OCI-LY1 (cell line): Measurements from ENCODE around the gene DNAH7.

ENCODE experiments used
- H2AFZ ChIP-seq: fragments of 200-600 bp; sonication (generic), shearing (Covaris generic); 2 replicates; pipeline ENCODE4 v1.6.0; 2014; ENCODE audit warnings: antibody characterized with exemption, mild to moderate bottlenecking, low read length
- H3F3A ChIP-seq: fragments of 200-600 bp; sonication (generic), shearing (Covaris generic); 2 replicates; pipeline ENCODE4 v1.6.0; 2014; ENCODE audit warnings: mild to moderate bottlenecking, antibody characterized with exemption, low read length, moderate library complexity; ENCODE audit not compliant: insufficient read depth
- H3K27ac ChIP-seq: fragments of 200-600 bp; sonication (generic); 2 replicates; pipeline ENCODE4 v1.5.1; 2014; ENCODE audit warnings: low read length, mixed run types, mild to moderate bottlenecking, low read depth; ENCODE audit not compliant: poor library complexity, severe bottlenecking
- H3K27me3 ChIP-seq: fragments of 200-600 bp; sonication (generic); 2 replicates; pipeline ENCODE4 v1.6.0; 2014; ENCODE audit warnings: antibody characterized with exemption, mild to moderate bottlenecking, low read length, moderate library complexity; ENCODE audit not compliant: insufficient read depth
- H3K36me3 ChIP-seq: fragments of 200-600 bp; sonication (generic); 2 replicates; pipeline ENCODE4 v1.6.1; 2014; ENCODE audit warnings: mild to moderate bottlenecking, antibody characterized with exemption, low read length, moderate library complexity, mixed read lengths; ENCODE audit not compliant: insufficient read depth
- H3K4me1 ChIP-seq: fragments of 200-600 bp; sonication (generic); 2 replicates; pipeline ENCODE4 v1.5.1; 2014; ENCODE audit warnings: mild to moderate bottlenecking, low read length, moderate library complexity; ENCODE audit not compliant: insufficient read depth, severe bottlenecking
- H3K4me2 ChIP-seq: fragments of 200-600 bp; sonication (generic), shearing (Covaris generic); 2 replicates; pipeline ENCODE4 v1.6.1; 2014; ENCODE audit warnings: low read length
- H3K4me3 ChIP-seq: fragments of 200-600 bp; sonication (generic); 2 replicates; pipeline ENCODE4 v1.5.1; 2014; ENCODE audit warnings: low read length, low read depth, mild to moderate bottlenecking, mixed read lengths; ENCODE audit not compliant: poor library complexity, severe bottlenecking
- H3K79me2 ChIP-seq: fragments of 200-600 bp; shearing (Covaris generic); 2 replicates; pipeline ENCODE4 v1.6.1; 2016; ENCODE audit warnings: mixed run types, low read length, mixed read lengths; ENCODE audit not compliant: insufficient read depth
- H3K9ac ChIP-seq: fragments of 200-600 bp; sonication (generic), shearing (Covaris generic); 2 replicates; pipeline ENCODE4 v1.6.1; 2014; ENCODE audit warnings: mild to moderate bottlenecking, low read length, mixed read lengths
- H3K9me2 ChIP-seq: fragments of 200-600 bp; sonication (generic), shearing (Covaris generic); 2 replicates; pipeline ENCODE4 v1.6.1; 2014; ENCODE audit warnings: low read depth, mild to moderate bottlenecking, low read length, mixed read lengths
- H3K9me3 ChIP-seq: fragments of 200-600 bp; shearing (Covaris generic); 2 replicates; pipeline ENCODE4 v1.6.1; 2014; ENCODE audit warnings: low read length, mixed read lengths
- H4K20me1 ChIP-seq: fragments of 200-600 bp; sonication (generic), shearing (Covaris generic); 2 replicates; pipeline ENCODE4 v1.6.0; 2016; ENCODE audit warnings: mild to moderate bottlenecking, low read length; ENCODE audit not compliant: insufficient read depth
- EZH2 ChIP-seq: fragments of 200-600 bp; sonication (generic), shearing (Covaris generic); IDR thresholded peaks from 2 replicates; pipeline ENCODE4 v1.8.0; 2017; ENCODE audit warnings: borderline replicate concordance, mixed run types, mild to moderate bottlenecking, antibody characterized with exemption, low read length, moderate library complexity, mixed read lengths
- TF ChIP-seq, protein P1 (sequence below): fragments of 200-600 bp; sonication (generic), shearing (Covaris generic); IDR thresholded peaks from 2 replicates; pipeline ENCODE4 v1.5.1; 2017; ENCODE audit warnings: mild to moderate bottlenecking, antibody characterized with exemption, low read length, moderate library complexity, mixed read lengths

DNAH7 gene

DNA sequence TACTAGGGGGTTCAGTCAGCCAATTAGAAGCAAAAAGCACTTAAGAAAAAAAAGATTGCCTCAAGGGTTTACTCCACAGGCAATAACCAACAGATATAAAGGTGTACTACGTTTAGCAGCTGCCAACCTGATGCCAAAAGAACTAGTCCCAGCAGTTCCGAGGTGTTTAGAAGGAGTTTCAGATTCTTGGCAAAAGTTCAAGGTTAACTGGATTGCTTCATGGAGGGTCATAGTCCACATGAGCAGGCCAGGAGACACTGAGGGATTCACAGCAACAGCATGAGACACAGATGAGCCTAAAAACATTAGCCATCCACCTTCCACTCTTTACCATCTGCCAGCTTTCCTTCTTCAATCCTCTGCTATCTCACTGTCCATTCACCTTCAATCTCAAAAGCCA is 4.9 kb upstream of the DNAH7 start:
- Histone ChIP-seq H3K27ac (no peak overlapping the region), H3K79me2 (no peaks in the 10 kb centered on the region), H3K27me3 (no peaks in the 10 kb centered on the region), H3F3A (no peaks in the 10 kb centered on the region), H3K4me2 (no peak overlapping the region), H3K9ac (no peak overlapping the region), H3K36me3 (no peaks in the 10 kb centered on the region), H3K9me2 (no peaks in the 10 kb centered on the region), H2AFZ (no peak overlapping the region), H3K9me3 (no peaks in the 10 kb centered on the region), H3K4me3 (no peak overlapping the region), H4K20me1 (no peaks in the 10 kb centered on the region), H3K4me1 (peaks cover 7% of the 10 kb centered on the region)
- no peak for TF ChIP-seq EZH2
- TF ChIP-seq, protein P1, sequence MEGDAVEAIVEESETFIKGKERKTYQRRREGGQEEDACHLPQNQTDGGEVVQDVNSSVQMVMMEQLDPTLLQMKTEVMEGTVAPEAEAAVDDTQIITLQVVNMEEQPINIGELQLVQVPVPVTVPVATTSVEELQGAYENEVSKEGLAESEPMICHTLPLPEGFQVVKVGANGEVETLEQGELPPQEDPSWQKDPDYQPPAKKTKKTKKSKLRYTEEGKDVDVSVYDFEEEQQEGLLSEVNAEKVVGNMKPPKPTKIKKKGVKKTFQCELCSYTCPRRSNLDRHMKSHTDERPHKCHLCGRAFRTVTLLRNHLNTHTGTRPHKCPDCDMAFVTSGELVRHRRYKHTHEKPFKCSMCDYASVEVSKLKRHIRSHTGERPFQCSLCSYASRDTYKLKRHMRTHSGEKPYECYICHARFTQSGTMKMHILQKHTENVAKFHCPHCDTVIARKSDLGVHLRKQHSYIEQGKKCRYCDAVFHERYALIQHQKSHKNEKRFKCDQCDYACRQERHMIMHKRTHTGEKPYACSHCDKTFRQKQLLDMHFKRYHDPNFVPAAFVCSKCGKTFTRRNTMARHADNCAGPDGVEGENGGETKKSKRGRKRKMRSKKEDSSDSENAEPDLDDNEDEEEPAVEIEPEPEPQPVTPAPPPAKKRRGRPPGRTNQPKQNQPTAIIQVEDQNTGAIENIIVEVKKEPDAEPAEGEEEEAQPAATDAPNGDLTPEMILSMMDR: no peak

DNA sequence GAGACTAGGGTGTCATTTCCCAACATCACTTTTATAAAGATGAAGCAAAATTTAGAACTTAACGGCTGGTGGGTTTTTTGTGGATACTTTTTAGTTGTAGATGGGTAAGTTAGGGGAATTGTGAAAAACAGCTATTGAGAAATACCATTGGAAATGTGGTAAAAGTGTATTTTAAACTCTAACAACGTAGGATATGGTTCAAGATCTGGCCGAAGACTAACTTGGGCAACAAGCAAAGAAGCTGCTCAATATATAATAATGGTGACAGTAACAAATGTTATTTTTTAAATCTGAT is 1.6 kb downstream of the DNAH7 start:
- no peaks in the 10 kb centered on the region for H3F3A ChIP-seq
- H3K4me2 ChIP-seq: no peak overlapping the region
- no peak for TF ChIP-seq EZH2
- TF ChIP-seq, protein P1: no peak
- H2AFZ ChIP-seq: no peak overlapping the region
- H3K4me1 ChIP-seq: peaks cover 14% of the 10 kb centered on the region
- H3K27me3 ChIP-seq: no peaks in the 10 kb centered on the region
- H3K9me3 ChIP-seq: no peaks in the 10 kb centered on the region
- no peaks in the 10 kb centered on the region for H3K9me2 ChIP-seq
- H3K9ac ChIP-seq: no peak overlapping the region
- H3K4me3 ChIP-seq: no peak overlapping the region
- H3K36me3 ChIP-seq: no peaks in the 10 kb centered on the region
- H3K79me2 ChIP-seq: no peaks in the 10 kb centered on the region
- H4K20me1 ChIP-seq: no peaks in the 10 kb centered on the region
- H3K27ac ChIP-seq: no peak overlapping the region

DNA sequence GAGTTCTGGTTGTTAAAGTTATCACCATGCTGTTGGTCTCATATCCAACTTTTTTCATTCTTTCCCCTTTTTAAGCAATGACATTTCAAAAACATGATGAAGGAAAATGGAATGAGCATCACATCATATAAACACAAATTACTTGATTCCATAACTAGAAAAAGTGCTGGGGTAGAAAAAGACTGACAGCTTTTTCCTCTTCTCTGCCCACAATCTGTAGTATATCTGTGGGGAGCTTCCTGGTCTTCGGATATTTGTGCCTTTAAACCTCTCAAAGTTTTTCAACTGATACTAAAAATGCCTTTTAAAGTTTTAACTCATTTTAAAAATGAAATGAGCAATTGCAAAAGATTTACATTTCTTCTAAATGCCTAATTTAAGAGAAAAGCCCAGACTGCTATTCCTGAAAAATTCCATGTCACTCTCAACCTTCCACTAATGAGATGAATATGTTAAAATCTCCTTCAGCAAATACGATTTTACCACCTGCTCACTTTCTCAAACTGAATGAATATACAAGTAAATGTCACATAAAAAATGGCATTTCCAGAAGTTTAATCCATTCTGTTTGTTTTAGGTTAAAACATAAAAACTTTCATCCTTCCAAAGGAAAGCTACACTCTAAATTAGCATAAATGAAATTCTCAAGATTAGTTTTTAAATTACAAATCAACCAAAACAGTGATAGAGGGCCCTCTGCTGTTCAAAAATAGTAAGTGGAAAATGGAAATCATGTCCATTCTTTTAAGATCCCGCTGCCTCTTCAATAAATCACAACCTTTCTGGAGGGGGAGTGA is 2.1 kb downstream of the DNAH7 start:
- Histone ChIP-seq H3K27ac (no peak overlapping the region), H3K4me1 (peaks cover 14% of the 10 kb centered on the region), H3F3A (no peaks in the 10 kb centered on the region), H3K9me2 (no peaks in the 10 kb centered on the region), H3K4me2 (no peak overlapping the region), H4K20me1 (no peaks in the 10 kb centered on the region), H3K27me3 (no peaks in the 10 kb centered on the region), H3K79me2 (no peaks in the 10 kb centered on the region), H3K36me3 (no peaks in the 10 kb centered on the region), H3K9ac (no peak overlapping the region), H2AFZ (no peak overlapping the region), H3K9me3 (no peaks in the 10 kb centered on the region), H3K4me3 (no peak overlapping the region)
- TF ChIP-seq, protein P1: peak; percentile 71
- no peak for TF ChIP-seq EZH2
